ENCODE data around the gene NMT1. TPM values are rescaled to one million over a fixed set of nuclear protein-coding genes. Genes with fewer than 3 reads are reported as not detected.

NMT1 gene
- total RNA-seq, 2 donors from 2014 or later, result 39.4 to 68.5 TPM

- H3K27ac ChIP-seq, result peak overlapping the region; percentile 77
- H3K36me3 ChIP-seq, result peaks cover 3 to 7% of the 10 kb centered on the region in 2 donors
- 86% methylated on average over 11 of the region's 11 CpGs for WGBS
- H3K4me1 ChIP-seq (replicated peaks), result peaks cover 16% of the 10 kb centered on the region
- intact Hi-C loops (cut with DNase I), result loop anchor here (5.0 kb wide), 2 partner anchors 40 kb away; partner anchors contain the start of genes DCAKD and PLCD3
- H3K27me3 ChIP-seq (replicated peaks; ENCODE audit: insufficient read depth), result no peaks in the 10 kb centered on the region
- no peaks in the 10 kb centered on the region for H3K9me3 ChIP-seq
- H3K4me3 ChIP-seq, result no peak overlapping the region
- TF ChIP-seq POLR2AphosphoS5 (IDR thresholded peaks at IDR 0.05) (no peak), POLR2A (IDR thresholded peaks at IDR 0.05) (no peak)
- TF ChIP-seq, protein P1, sequence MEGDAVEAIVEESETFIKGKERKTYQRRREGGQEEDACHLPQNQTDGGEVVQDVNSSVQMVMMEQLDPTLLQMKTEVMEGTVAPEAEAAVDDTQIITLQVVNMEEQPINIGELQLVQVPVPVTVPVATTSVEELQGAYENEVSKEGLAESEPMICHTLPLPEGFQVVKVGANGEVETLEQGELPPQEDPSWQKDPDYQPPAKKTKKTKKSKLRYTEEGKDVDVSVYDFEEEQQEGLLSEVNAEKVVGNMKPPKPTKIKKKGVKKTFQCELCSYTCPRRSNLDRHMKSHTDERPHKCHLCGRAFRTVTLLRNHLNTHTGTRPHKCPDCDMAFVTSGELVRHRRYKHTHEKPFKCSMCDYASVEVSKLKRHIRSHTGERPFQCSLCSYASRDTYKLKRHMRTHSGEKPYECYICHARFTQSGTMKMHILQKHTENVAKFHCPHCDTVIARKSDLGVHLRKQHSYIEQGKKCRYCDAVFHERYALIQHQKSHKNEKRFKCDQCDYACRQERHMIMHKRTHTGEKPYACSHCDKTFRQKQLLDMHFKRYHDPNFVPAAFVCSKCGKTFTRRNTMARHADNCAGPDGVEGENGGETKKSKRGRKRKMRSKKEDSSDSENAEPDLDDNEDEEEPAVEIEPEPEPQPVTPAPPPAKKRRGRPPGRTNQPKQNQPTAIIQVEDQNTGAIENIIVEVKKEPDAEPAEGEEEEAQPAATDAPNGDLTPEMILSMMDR (IDR thresholded peaks at IDR 0.05), result no peak
- DNase-seq (ENCODE audit: low spot score), result no peak
These were observed 30.8 kb downstream of the NMT1 start for GRCh38 chr17:45091778-45092425.

DNA sequence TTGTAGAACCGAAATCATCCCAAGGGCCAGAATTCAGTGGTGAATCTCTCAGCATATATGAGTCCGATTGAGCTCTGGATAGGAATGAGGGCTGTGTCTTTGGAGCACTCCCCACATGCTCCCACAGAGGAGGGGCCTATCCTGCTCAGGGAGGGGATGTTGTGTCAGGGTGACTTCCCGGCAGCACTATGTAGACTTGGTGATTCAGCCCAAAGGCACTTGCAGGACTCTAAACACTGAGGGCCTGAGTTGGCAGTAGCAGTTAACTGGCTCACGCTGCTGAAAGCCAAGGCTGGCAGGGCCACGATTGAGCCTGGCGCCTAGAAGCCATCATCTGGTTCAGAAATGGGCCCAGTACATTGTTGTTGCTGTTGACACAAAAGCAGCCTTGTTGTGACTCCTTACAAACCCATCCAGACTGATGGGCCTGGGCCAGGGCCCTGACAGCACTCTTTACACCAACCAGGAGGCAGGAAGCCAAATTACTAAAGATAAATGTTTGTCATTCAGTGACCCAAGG lies 31.9 kb downstream of the NMT1 start:
- DNase-seq (ENCODE audit: low spot score), result peak; percentile 91
- Histone ChIP-seq H3K27me3 (replicated peaks; ENCODE audit: insufficient read depth) (no peaks in the 10 kb centered on the region), H3K4me3 (no peak overlapping the region), H3K27ac (peak overlapping the region; percentile 77), H3K36me3 (peaks cover 6 to 15% of the 10 kb centered on the region in 2 donors), H3K4me1 (replicated peaks) (peaks cover 6% of the 10 kb centered on the region), H3K9me3 (no peaks in the 10 kb centered on the region)
- peak; percentile 68 for TF ChIP-seq POLR2A (IDR thresholded peaks at IDR 0.05)
- TF ChIP-seq POLR2AphosphoS5 (IDR thresholded peaks at IDR 0.05), result peak; percentile 95
- TF ChIP-seq, protein P1 (IDR thresholded peaks at IDR 0.05), result no peak
- intact Hi-C loops (cut with DNase I), result loop anchor here (5.0 kb wide), 2 partner anchors 39 to 41 kb away; partner anchors contain the start of genes DCAKD and PLCD3
- 19% methylated on average over 6 of the region's 6 CpGs for WGBS

DNA sequence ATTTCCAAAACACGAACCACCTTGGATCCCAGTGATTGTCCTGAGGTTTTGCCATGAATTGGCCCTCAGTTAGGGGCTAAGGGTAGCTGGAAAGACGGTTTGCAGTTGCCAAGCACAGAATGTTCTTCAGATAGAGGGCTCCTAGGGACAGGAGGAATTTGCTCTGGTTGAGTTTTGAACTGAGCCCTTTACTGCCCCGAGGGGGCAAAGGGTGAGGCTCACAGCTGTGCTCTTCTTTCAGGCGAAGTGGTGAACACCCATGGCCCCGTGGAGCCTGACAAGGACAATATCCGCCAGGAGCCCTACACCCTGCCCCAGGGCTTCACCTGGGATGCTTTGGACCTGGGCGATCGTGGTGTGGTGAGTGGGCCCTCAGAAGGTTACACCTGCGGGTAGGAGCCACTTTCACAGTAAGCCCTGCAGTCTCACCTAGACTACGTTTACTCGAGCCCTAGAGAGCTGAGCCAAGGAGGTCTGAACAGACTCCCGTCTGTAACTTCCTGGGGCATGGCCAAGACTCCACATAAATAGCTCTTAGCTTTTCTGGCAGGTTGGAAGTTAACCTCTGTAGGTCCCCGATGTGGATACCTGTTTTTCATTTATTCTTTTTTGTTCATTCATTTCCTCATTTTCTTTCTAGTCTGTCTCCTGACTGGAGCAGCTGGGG lies 32.5 kb downstream of the NMT1 start:
- H3K4me3 ChIP-seq, result no peak overlapping the region
- DNase-seq (ENCODE audit: low spot score), result peak; percentile 36

DNA sequence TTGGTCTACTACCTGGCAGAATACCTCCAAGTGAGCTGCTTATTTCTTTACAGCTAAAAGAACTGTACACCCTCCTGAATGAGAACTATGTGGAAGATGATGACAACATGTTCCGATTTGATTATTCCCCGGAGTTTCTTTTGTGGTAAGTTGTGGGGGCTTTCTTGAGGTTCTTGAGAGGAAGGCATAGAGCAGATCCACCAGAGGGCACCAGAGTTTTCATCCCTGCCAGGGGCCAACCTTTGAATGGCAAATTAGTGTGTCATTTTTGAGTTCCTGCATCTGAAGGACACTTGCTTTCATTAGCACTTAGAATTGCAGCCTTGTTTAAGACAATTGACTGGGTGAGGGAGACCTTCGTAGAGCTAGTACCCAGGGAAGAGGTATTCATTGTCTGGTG lies 35.0 kb downstream of the NMT1 start:
- no peaks in the 10 kb centered on the region for H3K27me3 ChIP-seq (replicated peaks; ENCODE audit: insufficient read depth)
- H3K4me1 ChIP-seq (replicated peaks), result peaks cover 10% of the 10 kb centered on the region
- TF ChIP-seq POLR2A (IDR thresholded peaks at IDR 0.05) (no peak), POLR2AphosphoS5 (IDR thresholded peaks at IDR 0.05) (no peak)
- TF ChIP-seq, protein P1 (IDR thresholded peaks at IDR 0.05), result peak in 2 of 4 experiments; percentile 37 to 46
- no peaks in the 10 kb centered on the region for H3K9me3 ChIP-seq
- H3K36me3 ChIP-seq, result peaks cover 6 to 18% of the 10 kb centered on the region in 2 donors
- no peak overlapping the region for H3K4me3 ChIP-seq
- 78% methylated on average over 3 of the region's 3 CpGs for WGBS
- no peak for DNase-seq (ENCODE audit: low spot score)
- intact Hi-C loops (cut with DNase I), result no loop called here
- no peak overlapping the region for H3K27ac ChIP-seq

More for the DNA sequence above, 32.5 kb downstream of the NMT1 start:
- WGBS, result 40% methylated on average over 13 of the region's 13 CpGs
- H3K4me1 ChIP-seq (replicated peaks), result peaks cover 8% of the 10 kb centered on the region
- peaks cover 6 to 18% of the 10 kb centered on the region in 2 donors for H3K36me3 ChIP-seq
- no peaks in the 10 kb centered on the region for H3K9me3 ChIP-seq
- no peaks in the 10 kb centered on the region for H3K27me3 ChIP-seq (replicated peaks; ENCODE audit: insufficient read depth)
- intact Hi-C loops (cut with DNase I), result loop anchor here (5.0 kb wide), 2 partner anchors 39 to 41 kb away; partner anchors contain the start of genes DCAKD and PLCD3
- H3K27ac ChIP-seq, result peak overlapping the region; percentile 77
- TF ChIP-seq POLR2AphosphoS5 (IDR thresholded peaks at IDR 0.05) (no peak), POLR2A (IDR thresholded peaks at IDR 0.05) (no peak)
- TF ChIP-seq, protein P1 (IDR thresholded peaks at IDR 0.05), result no peak

Measured in prostate gland (tissue), 2 donors.